ENCODE results near the gene SIX3.

SIX3 gene

DNA sequence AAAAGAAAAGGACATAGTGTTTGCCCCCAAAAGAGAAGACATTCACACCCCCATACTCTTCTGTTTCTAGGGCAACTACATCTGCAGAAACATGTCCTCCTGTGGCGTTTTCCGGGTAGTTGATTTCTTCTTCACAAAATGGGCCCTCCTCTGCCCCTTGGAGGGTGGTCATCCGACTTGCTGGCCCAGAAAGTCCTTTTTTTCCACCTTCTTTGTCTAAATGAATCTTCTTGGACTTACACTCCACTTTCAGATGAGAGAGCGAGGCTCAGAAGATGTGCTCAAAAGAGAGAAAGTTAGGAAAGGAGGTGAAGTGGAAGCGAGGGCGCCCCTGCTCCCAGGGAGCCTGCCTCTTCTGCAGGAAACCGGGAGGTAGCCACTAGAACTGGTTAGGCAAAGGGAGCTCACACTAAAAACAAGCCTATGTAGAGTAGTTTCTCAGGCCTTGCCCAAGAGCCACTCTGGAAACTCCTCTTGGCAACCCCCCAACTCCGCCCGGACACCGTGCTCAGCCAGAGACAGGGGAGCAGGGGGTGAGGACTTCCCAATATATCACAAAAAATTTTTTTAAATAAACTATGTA, 10.2 kb upstream of the SIX3 start:
- DNase-seq (ENCODE audit: low read depth): no peak

DNA sequence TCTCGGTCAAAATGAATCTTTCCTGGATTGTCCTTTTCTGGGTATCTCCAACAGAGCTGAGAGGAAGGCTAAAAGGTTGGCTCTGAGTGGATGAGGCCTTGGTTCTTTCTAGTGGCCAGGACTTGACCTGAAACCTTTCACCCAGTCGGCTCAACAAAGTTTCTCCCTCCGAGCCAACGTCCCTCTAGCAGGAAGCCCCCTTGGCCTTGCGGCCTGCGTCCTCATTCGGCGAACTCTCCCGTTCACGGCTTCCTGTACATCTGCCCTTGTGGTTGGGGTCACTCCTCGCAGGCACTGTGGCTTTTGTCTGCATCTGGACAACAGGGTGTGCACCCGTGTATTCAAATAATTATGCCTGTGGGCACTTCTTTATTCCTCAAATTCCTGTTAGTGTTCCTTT, 9.4 kb upstream of the SIX3 start:
- no peak for DNase-seq (ENCODE audit: low read depth)

DNA sequence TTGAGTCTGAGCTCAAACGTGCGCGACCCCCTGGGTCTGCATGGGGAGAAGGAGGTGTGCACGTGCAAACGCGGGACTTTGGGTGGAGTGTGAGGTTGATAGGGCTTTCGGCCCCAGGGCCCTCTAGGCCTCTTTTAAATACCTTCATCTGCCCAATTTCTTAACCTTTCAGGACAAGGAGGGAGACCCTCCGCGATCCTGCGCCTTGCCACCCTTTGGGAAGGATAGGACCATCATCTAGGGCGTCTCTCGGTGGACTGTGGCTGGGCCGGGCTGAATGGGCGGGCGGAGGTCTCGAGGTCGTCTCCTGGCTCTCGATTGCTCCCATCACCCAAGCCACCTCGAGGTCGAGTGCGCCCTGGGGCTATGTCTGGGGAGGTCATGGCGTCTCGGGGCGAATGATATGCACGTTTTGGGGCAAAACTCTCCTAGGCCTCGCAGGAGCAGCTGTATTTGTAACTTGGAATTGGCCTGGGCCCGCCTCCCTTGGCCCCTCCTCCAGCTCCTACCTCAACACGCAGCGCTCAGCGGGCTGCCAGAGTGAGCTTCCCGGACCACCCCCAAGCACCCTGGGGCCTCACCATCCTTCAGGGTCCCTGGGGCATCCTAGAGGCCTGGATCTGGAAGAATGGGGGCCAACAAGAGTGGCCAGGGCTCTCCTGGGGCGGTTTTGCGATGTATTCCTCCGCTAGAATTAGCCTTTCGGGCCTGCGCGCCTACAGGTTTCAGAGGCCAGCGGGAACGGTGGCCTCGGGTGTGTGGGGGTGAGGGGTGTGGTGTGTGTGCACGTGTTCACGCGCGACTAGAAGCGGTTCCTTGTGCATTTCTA, 8.7 kb upstream of the SIX3 start:
- no peak for DNase-seq (ENCODE audit: low read depth)

DNA sequence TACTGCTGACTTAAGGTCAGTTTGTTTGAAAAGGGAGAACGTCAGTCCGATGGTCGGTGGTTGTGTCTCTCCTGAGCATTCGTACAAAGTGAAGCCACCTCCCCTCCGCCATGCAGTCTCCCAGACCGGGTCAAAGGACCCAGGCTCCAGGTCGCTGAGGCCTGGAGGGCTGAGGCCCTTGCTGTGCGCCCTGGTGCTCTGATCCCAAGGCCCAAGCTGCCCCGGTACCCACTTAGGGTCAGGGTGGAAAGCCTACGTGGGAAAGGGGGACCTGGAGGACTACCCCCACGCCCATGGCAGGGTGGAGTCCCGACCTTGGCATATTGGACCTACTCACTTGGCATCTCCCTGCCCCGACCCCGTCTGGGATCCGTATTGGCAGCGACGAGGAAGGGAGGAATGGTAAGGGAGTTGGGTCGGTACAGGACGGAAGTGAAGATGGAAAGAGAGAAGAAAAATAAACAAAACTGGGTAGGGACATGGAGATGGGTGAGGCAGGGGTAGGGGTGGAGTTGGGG, 8.0 kb upstream of the SIX3 start:
- DNase-seq (ENCODE audit: low read depth): no peak

DNA sequence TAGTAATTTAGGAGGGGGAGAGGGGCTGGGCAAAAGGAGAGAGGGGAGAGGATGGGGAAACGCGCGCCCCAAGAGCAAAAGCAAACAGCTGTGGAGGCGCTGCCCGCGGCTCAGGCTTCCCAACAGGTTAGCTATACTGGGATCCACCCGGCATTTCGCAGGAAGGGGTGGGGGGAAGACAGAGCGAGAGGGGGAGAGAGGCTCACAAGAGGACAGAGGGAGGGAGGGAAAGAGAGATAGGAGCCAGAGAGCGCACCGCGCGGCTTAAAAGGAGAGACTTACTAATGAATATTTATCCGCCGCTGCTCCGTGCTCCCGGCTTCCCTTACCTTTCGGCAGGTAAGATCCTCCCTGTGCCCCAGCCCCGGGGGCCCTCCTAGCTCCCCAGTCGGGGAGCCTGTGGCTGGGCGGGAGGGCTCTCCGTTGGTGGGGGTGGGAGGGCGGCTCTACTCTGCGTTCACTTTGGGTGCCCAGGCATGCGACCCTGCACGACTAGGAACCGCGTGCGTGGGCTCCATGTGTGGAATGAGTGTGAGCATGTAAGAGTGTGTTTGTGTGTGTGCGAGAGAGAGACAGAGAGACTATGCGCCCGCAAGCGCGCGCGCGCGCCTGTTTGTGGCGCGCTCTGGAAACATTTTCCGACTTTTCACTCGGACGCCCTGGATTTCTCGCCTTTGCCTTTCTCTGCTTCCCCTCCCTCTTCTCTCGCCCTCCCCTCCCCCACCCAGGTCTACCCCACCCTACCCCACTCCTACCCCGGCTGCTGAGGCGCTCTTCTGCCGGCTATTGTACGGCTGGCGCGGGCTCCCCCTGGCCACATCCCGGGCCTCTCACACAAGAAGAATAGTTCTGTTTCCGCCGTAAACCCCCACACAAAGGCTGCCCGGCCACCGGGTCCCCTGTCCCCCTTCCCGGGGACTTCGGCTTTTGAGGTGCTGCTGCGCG, 7.2 kb upstream of the SIX3 start:
- DNase-seq (ENCODE audit: low read depth): no peak

DNA sequence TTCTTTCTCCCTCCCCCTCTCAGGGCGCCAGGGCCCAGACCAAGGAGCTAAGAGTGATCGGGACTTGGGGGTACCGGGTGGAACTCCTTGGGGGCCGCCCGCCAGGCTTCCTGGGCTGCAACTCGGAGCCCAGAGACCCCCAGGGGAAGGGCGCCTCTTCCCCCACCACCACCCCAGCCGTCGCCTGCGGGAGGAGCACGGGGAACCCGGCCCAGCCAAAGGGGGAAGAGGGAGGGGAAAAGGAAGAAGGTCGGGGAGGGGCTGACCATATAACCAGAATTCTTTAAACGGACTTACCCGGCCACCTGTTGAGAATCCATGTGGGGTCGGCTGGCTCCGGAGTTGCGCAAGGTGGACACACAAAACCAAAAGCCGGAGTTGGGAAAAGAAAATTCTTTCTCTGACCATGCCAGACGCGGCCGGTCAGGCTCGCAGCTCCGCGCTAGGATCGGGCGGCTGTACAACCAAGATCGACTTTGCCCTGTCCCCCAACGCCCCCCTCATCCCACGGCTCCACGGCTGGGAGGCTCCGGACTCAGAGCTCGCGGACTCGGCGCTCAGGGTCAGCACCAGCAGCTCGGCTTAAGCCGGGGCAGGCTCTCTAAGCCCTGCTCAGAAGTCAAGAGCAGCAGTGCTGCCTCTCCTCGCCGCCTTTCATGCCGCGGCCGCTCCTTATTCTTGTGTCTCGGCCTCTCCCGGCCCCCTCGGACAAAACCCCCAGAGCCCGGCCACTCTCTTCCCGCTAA, 6.3 kb upstream of the SIX3 start:
- DNase-seq (ENCODE audit: low read depth): peak; percentile 13

DNA sequence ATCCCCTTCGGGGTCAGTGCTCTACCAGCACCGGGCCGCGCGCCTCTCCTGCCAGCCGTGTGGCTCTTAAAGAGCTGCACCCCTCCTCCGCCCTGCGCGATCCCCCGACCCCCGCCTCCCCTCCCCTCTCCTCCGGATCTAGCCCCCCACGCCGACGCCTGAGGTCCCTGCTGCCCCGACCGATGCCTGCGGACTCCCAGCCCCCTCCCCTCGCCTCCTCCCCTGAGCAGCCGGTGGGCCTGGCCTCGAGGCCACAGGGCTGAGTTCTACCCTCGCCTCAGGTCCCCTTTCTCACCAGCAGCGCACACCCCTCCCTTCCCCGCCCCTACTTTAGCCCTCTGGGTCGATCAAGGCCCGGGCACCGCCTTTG, 5.8 kb upstream of the SIX3 start:
- no peak for DNase-seq (ENCODE audit: low read depth)

DNA sequence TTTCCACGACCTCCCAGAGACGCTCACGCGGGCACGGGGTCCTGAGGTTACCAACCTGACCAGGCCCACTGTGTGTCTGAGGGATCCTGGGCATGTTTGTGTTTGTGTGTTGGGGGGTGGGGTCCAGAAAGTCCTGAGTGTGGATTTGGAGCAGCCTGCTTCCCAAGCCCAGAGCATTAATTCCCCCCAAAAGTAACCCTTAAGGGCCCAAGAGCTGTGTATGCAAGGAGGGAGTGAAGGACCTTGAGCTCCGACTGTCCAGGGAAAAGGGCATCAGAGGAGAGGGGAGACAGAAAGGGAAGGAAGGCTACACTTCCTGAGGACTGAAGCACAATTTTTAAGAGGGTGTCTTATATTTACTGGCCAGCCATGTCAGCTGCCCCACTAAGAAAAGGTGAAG, 5.2 kb upstream of the SIX3 start:
- DNase-seq (ENCODE audit: low read depth): no peak

DNA sequence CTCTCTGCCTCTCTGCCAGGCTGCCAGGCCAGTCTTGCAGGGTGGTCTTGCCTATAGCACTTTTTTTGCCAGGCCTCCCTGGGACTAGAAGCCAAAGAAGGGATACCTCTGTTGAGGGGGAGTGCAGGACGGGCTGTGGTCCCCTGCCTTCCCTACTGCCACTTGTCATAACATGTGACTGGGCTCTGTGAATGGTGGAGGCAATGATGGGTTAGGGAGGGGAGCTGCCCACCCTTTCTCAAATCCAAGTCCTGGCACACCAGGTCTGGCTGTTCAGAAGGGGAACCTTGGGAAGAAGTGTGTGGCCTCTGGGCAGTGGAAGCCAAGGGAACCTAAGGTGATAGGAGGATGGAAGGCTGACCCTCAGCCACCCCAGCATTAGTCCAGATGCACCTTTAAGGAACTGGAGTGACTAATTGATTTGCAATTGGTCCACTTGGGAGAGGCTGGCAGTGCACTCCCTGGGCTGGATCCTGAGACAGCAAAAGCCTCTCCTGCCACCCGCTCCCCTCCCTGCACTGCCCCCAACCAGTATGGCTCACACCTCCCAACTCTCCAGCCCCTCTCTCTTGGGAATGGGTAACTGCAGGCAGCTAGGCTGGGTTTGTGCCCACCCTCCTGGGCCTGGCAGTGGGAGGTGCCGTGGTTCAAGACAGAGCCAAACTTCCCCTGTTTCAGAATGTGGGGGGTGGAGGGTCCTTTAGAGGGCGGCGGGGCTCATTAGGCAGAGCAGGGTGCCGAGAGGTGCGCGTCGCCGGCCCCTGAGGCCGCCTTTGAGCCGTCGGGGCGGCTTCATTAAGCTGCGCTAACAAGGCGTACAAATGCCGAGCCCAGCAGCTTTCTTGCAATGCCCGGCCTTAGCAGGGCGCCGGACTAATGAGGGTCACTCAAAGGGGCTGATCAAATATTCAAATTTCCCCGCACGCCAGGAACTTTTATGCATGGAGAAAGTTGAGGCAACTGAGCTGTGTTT, 4.5 kb upstream of the SIX3 start:
- no peak for DNase-seq (ENCODE audit: low read depth)

DNA sequence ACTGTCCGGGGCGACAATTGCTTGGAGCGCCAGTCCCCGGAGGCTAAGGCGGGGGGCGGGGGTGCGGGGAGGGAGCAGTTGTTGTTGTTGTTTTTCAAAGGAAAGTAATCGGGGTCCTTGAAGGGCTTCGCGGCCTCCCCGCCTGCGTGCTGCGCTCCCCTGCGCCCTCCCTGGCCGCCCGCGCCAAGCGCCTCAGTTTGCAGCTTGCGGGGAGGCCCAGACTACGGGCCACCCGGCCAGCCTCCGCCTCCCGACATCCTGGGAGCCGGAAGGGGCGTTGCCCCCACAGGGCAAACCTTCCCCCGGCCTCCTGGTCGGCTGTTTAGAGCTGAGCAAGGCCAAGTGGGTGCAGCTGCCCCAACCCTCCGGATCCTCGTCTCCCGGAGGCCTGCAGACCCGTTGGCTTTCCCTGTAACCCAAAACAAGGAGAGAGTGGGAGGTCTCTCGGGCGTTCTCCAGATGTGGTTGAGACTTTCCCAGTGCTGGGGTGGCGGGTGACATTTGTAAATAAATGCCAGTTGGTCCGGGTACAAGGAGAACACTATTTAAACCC, 3.7 kb upstream of the SIX3 start:
- no peak for DNase-seq (ENCODE audit: low read depth)

DNA sequence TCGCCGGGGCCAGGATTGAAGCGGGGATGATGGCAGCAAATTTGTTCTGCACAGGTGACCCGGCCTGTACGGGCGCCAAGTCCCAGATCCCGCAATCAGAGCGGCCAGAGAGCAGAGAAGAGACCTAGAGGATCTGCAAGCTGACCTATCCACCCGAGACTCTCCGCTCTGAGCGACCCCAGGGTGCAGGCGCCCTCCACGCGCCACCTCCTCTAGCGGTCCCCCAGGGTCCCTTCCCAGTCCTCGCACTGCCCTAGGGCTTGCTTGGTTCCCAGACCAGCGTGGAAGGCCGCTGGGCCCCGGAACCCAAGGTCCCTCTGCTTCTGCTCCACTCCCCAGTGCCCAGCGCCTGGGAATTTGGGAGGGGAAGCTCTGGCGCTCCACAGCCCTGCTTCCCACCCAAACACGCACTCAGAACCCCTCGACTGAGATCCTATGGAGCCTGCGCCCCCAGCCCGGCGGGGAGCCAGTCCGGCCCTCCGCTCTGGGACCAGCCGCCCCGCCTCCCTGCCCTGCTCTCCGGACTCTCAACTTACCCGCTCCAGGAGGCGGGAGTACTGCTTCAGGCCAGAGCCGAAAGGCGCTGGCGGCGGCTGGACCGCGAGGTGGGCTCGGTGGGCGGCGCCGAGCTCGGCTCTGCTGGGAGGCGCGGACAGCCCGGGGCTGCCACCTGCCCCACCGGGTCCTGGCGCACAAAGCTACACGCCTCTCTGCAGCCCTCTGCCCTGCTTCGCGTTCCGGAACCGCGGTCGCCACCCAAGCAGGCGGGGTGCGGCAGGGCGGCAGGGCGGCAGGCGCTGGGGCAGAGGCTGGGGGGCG, 3.0 kb upstream of the SIX3 start:
- no peak for DNase-seq (ENCODE audit: low read depth)

DNA sequence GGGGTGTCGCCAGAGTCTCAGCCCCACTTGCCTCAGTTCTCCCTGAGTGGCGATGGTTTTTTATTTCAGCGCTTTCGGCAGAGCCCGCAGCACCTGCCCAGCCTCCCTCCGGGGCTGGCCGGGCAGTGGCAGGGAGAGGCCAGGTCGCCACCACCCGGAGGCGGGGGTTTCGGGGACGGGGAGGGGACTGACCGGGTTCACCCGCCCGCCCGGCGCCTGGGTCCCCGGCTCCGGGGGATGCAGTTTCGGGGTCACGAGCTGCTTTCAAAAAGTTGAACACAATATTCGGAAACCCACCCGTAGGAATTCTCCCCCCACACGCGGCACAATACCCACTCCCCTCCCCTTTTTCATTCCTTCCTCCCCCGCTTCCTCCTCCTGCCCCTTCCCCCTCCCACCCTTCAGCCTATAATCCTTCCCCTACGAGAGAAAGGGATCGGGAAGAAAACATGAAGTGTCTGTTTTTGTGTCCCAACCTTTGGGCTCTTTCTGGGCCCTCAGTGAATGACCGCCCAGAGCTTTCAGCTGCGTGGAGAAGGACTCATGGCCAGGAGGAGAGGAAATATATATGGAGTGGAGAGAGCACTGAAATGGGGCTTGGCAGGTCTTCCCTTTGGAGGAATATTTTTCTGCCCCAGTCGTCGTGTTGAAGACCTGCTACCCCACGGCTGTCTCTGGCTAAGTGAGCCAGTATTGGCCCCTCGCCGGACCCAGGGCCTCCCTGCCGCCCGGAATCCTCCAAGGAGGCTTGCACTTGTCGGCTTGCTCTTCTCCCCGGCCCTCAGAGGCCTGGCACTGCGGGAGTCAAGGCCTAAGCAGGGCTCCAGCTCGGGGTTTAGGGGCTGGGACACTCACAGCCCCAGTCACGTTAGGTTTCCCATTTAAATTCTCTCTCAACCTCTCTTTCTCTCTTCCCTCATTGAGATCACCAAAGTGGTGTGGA, 2.1 kb upstream of the SIX3 start:
- DNase-seq (ENCODE audit: low read depth): no peak

DNA sequence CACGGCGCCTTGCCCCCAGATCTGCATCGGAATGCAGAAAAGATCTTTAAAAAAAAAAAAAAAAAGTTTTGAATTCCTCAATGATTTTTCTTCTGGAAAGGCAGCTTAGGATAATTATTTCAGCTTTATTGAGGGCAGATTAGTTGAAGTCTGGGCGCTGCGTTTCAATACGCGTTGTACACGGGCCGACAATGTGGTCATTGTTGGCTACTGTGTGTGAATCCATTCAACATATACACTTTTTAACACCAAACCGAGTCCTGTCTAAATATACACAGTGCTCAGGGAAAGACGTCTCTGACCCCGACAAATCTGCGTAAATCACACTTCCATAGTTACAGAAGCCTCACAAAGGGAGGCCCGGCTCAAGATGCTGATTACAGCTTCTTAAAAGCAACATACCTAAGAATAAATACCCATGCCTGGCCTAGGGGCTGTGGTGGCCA, 1.4 kb upstream of the SIX3 start:
- no peak for DNase-seq (ENCODE audit: low read depth)

DNA sequence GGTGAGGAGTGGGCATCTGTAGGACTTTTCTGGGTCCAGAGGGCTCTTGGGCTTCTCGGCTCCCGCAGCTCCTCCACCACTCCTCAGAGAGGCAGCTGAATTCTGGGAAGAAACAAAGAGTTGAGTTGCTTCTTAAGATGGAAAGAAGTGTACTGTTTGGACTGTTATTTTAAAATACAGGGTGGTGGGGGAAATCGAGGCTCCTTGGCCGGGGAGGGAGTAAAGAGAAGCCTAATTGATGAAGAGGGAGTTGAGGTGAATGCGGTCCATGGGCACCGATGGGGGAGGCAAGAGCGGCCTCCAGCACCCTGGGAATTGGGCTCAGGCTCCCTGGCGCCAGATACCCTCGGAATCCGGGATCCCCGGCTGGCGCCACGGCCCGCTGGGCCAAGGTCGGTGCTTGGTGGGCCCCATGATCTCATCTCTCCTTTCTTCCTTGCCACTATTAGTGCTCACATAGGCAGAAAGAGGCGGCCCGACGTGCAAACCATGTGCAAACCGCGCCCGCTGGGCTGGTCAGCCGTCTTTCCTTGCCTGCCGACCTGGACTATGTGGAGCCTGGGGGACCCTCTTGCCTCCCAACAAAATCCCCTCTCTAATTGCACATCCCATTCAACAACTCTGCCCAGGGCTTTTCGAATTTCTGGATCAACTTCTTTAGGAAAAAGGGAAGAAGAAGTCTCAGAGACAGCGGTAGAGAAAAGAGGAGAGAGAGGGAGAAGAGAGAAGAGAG, 604 bp upstream of the SIX3 start:
- DNase-seq (ENCODE audit: low read depth): no peak

DNA sequence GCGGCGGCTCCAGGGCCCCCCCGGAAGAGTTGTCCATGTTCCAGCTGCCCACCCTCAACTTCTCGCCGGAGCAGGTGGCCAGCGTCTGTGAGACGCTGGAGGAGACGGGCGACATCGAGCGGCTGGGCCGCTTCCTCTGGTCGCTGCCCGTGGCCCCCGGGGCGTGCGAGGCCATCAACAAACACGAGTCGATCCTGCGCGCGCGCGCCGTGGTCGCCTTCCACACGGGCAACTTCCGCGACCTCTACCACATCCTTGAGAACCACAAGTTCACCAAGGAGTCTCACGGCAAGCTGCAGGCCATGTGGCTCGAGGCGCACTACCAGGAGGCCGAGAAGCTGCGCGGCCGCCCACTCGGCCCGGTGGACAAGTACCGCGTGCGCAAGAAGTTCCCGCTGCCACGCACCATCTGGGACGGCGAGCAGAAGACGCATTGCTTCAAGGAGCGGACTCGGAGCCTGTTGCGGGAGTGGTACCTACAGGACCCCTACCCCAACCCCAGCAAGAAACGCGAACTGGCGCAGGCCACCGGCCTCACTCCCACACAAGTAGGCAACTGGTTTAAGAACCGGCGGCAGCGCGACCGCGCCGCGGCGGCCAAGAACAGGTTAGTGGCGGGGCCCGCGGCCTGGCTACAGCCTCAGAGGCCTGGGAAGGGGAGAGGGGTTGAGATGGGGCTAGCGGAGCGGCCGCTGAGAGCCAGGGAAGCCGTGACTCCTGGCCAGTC, 965 bp downstream of the SIX3 start:
- DNase-seq (ENCODE audit: low read depth): no peak

DNA sequence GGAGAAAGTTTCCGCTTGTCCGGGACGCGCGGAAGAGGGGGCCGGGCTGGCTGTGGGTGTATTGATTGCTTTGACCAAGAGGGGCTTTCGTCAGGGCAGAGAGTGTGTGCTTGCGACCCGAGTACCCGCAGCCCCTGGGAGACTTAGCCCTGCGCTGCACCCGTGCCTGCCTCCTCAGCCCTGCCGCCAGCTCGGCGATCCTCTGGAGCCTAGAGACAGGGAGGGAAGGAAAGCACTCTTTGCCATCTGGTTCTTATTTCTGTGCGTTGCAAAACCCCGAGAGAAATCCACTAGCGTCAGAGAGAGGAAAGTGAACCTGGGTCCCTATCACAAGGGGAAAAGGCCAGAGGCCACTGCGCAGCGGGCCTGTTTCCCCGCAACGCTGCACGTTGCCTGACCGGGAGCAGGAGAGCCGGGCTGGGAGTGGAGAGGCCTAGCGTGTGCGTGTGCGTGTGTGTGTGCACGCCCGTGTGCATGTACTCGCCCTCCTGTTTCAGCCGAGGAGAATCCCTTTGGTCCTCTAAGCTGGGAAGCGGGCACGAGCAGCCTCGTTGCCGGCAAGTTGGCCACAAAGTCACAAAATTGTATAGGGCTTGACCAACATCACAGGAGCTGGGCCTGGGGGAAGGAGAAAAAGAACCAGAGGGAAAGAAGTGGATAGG, 1.7 kb downstream of the SIX3 start:
- DNase-seq (ENCODE audit: low read depth): peak; percentile 57

Data from fibroblast of gingiva (primary cell).